ENCODE data around the gene TRIM7. TPM values are rescaled to one million over a fixed set of nuclear protein-coding genes. Genes with fewer than 3 reads are reported as not detected.
"Not testable (repeated sequence)": the region's sequence is repeated elsewhere in the genome, so short reads cannot be mapped to it uniquely, and the experiment has no call there.

TRIM7 gene
- total RNA-seq, 1 donor from 2014 or later = 20.8 TPM

DNA sequence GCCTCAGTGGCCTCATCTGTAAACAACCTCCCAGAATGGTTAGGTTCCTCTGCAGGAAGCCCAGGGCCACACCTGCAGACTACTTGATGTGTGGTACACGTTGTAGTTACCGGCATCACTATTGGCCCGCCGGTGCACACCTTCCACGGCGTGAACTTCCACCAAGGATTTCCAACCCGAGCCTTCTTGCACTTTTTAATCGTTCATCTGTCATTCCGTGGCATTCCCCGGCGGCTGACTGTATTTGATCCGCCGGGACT is 12.7 kb upstream of the TRIM7 start:
- Histone ChIP-seq H3K36me3 (ENCODE audit: control insufficient read depth, insufficient read depth, low read length) (no peaks in the 10 kb centered on the region), H3K4me3 (ENCODE audit: low read depth, low read length) (peak overlapping the region; percentile 40), H3K27me3 (ENCODE audit: control insufficient read depth, insufficient read depth, low read length) (no peaks in the 10 kb centered on the region)
- FAIRE-seq (no peak), DNase-seq (ENCODE audit: low read depth) (no peak)
- TF ChIP-seq CTCF (IDR thresholded peaks at IDR 0.05; ENCODE audit: insufficient read depth, low read length, severe bottlenecking) = no peak

- DNase-seq (ENCODE audit: low read depth) = peak; percentile 35
- no peak for FAIRE-seq
Measured at GRCh38 chr5:181217111-181217802, 12.3 kb upstream of the TRIM7 start.

GRCh38 chr5:181215997-181216989 is 11.3 kb upstream of the TRIM7 start:
- no peak for TF ChIP-seq CTCF (IDR thresholded peaks at IDR 0.05; ENCODE audit: insufficient read depth, low read length, severe bottlenecking)
- Histone ChIP-seq H3K27me3 (ENCODE audit: control insufficient read depth, insufficient read depth, low read length) (no peaks in the 10 kb centered on the region), H3K4me3 (ENCODE audit: low read depth, low read length) (peak overlapping the region; percentile 26), H3K36me3 (ENCODE audit: control insufficient read depth, insufficient read depth, low read length) (no peaks in the 10 kb centered on the region)
- FAIRE-seq = no peak
- DNase-seq (ENCODE audit: low read depth) = no peak

More at GRCh38 chr5:181217111-181217802, 12.3 kb upstream of the TRIM7 start:
- H3K4me3 ChIP-seq (ENCODE audit: low read depth, low read length) = peak overlapping the region; percentile 40
- no peaks in the 10 kb centered on the region for H3K27me3 ChIP-seq (ENCODE audit: control insufficient read depth, insufficient read depth, low read length)
- H3K36me3 ChIP-seq (ENCODE audit: control insufficient read depth, insufficient read depth, low read length) = no peaks in the 10 kb centered on the region
- no peak for TF ChIP-seq CTCF (IDR thresholded peaks at IDR 0.05; ENCODE audit: insufficient read depth, low read length, severe bottlenecking)

GRCh38 chr5:181214249-181214648 is 9.3 kb upstream of the TRIM7 start:
- not testable (repeated sequence) for DNase-seq (ENCODE audit: low read depth); H3K36me3 ChIP-seq (ENCODE audit: control insufficient read depth, insufficient read depth, low read length); FAIRE-seq; H3K27me3 ChIP-seq (ENCODE audit: control insufficient read depth, insufficient read depth, low read length); H3K4me3 ChIP-seq (ENCODE audit: low read depth, low read length)

- TF ChIP-seq CTCF (IDR thresholded peaks at IDR 0.05; ENCODE audit: insufficient read depth, low read length, severe bottlenecking) = no peak
- no peak for FAIRE-seq
- no peak overlapping the region for H3K4me3 ChIP-seq (ENCODE audit: low read depth, low read length)
- DNase-seq (ENCODE audit: low read depth) = no peak
- no peaks in the 10 kb centered on the region for H3K27me3 ChIP-seq (ENCODE audit: control insufficient read depth, insufficient read depth, low read length)
- no peaks in the 10 kb centered on the region for H3K36me3 ChIP-seq (ENCODE audit: control insufficient read depth, insufficient read depth, low read length)
Measured at GRCh38 chr5:181212934-181213333, 7.9 kb upstream of the TRIM7 start.

GRCh38 chr5:181212080-181212479 is 7.1 kb upstream of the TRIM7 start:
- no peak for FAIRE-seq
- no peak for TF ChIP-seq CTCF (IDR thresholded peaks at IDR 0.05; ENCODE audit: insufficient read depth, low read length, severe bottlenecking)
- no peaks in the 10 kb centered on the region for H3K36me3 ChIP-seq (ENCODE audit: control insufficient read depth, insufficient read depth, low read length)
- no peak for DNase-seq (ENCODE audit: low read depth)
- H3K27me3 ChIP-seq (ENCODE audit: control insufficient read depth, insufficient read depth, low read length) = no peaks in the 10 kb centered on the region
- no peak overlapping the region for H3K4me3 ChIP-seq (ENCODE audit: low read depth, low read length)

Data from bronchial epithelial cell (primary cell).